ENCODE data around the gene DNAJC13.
"Not testable (repeated sequence)": the region's sequence is repeated elsewhere in the genome, so short reads cannot be mapped to it uniquely, and the experiment has no call there.

Gene DNAJC13

DNA sequence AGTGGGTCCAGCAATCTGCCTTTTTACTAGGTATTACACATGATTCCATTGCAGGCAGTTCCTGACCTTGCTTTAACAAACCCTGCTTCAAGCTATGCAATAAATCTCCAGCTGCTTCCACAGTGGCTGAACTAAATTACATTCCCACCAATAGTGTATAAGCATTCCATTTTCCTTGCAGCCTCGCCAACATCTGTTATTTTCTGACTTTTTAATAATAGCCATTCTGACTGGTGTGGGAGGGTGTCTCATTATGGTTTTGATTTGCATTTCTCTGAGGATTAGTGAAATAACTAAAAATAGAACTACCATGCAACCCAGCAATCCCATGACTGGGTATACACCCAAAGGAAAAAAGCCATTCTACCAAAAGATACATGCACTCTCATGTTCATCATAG lies 36.4 kb upstream of the DNAJC13 start:
- ChIA-PET POLR2A (no interaction called here), CTCF (no interaction called here)
- TF ChIP-seq FOXA1 (IDR thresholded peaks at IDR 0.05) (no peak), SP1 (IDR thresholded peaks at IDR 0.05) (no peak), ARNT (IDR thresholded peaks at IDR 0.05) (no peak), L3MBTL2 (conservative IDR thresholded peaks at IDR 0.05) (no peak), HDGF (IDR thresholded peaks at IDR 0.05; ENCODE audit: borderline replicate concordance) (no peak), CTBP1 (IDR thresholded peaks at IDR 0.05; ENCODE audit: borderline replicate concordance) (no peak), LEF1 (IDR thresholded peaks at IDR 0.05; ENCODE audit: borderline replicate concordance) (no peak), FOXK2 (IDR thresholded peaks at IDR 0.05) (no peak), ELF4 (IDR thresholded peaks at IDR 0.05) (no peak), TARDBP (IDR thresholded peaks at IDR 0.05) (no peak), SUZ12 (IDR thresholded peaks at IDR 0.05) (no peak), NFRKB (IDR thresholded peaks at IDR 0.05) (no peak), BHLHE40 (IDR thresholded peaks at IDR 0.05; ENCODE audit: borderline replicate concordance) (no peak), FOXM1 (IDR thresholded peaks at IDR 0.05; ENCODE audit: borderline replicate concordance) (no peak), ZNF384 (IDR thresholded peaks at IDR 0.05) (no peak)
- no peak for DNase-seq (ENCODE audit: extremely low spot score)

DNA sequence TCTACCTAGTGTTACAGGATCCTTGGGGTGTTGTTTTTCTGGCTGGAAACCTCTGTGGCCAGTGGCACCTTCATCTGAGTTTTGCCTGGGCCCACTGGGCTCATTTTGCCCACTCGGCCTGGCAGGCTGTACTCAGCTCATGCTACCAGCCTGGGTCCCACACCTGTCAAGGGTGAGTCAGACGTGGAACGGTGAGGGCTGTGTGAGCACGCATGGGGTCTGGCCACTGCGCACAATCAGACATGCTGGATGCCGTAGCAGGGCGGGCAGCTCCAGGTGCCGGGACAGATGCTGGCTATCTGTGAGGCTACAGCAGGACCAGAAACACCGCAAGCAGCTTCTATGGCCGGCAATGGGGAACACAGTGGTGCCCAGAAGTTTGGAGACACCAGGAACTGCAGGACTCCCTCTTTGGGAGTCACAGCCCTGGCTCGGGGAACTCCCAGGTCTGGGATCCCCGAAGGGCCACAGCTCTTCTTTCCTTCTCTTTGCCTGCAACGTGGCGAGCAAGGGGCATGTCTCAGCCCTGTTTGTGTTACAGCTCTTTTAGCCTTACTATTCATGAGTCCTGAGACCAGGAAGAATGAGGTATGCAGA lies 35.9 kb upstream of the DNAJC13 start:
- ChIA-PET CTCF (no interaction called here), POLR2A (interaction anchor here (0.7 kb wide), 1 partner anchor 98 kb away, joined by 3 read pairs; no protein-coding TSS in a partner anchor)
- TF ChIP-seq L3MBTL2 (conservative IDR thresholded peaks at IDR 0.05) (no peak), SUZ12 (IDR thresholded peaks at IDR 0.05) (no peak), SP1 (IDR thresholded peaks at IDR 0.05) (no peak), CTBP1 (IDR thresholded peaks at IDR 0.05; ENCODE audit: borderline replicate concordance) (no peak), BHLHE40 (IDR thresholded peaks at IDR 0.05; ENCODE audit: borderline replicate concordance) (no peak), ZNF384 (IDR thresholded peaks at IDR 0.05) (no peak), FOXK2 (IDR thresholded peaks at IDR 0.05) (no peak), NFRKB (IDR thresholded peaks at IDR 0.05) (no peak), ELF4 (IDR thresholded peaks at IDR 0.05) (no peak), LEF1 (IDR thresholded peaks at IDR 0.05; ENCODE audit: borderline replicate concordance) (no peak), TARDBP (IDR thresholded peaks at IDR 0.05) (no peak), ARNT (IDR thresholded peaks at IDR 0.05) (no peak), FOXM1 (IDR thresholded peaks at IDR 0.05; ENCODE audit: borderline replicate concordance) (no peak), FOXA1 (IDR thresholded peaks at IDR 0.05) (no peak)
- TF ChIP-seq, protein P1, sequence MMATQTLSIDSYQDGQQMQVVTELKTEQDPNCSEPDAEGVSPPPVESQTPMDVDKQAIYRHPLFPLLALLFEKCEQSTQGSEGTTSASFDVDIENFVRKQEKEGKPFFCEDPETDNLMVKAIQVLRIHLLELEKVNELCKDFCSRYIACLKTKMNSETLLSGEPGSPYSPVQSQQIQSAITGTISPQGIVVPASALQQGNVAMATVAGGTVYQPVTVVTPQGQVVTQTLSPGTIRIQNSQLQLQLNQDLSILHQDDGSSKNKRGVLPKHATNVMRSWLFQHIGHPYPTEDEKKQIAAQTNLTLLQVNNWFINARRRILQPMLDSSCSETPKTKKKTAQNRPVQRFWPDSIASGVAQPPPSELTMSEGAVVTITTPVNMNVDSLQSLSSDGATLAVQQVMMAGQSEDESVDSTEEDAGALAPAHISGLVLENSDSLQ (IDR thresholded peaks at IDR 0.05) = no peak
- DNase-seq (ENCODE audit: extremely low spot score) = no peak

DNA sequence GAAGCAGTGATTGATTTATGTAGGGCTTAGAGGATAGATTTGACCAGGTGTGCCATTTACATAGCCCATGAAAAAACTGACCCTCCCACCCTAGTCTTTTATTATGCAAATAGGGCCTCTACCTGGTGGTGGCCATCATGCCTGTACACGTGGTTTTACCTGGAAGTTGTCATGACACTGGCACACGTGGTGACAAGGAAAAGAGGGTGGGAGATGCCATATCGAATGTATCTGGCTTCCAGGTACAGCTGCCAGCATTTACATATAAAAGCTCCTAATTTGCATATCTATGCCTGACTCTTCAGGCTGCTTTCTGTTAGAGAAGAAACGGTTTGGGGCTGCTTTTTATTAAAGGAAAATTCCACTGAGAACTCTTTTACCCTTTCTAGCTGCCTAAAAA lies 35.0 kb upstream of the DNAJC13 start:
- ChIA-PET POLR2A (interaction anchor here (0.7 kb wide), 1 partner anchor 99 kb away, joined by 3 read pairs; no protein-coding TSS in a partner anchor), CTCF (no interaction called here)
- no peak for DNase-seq (ENCODE audit: extremely low spot score)
- TF ChIP-seq NFRKB (IDR thresholded peaks at IDR 0.05) (no peak), FOXM1 (IDR thresholded peaks at IDR 0.05; ENCODE audit: borderline replicate concordance) (no peak), LEF1 (IDR thresholded peaks at IDR 0.05; ENCODE audit: borderline replicate concordance) (no peak), FOXA1 (IDR thresholded peaks at IDR 0.05) (no peak), SP1 (IDR thresholded peaks at IDR 0.05) (no peak), ARNT (IDR thresholded peaks at IDR 0.05) (no peak), L3MBTL2 (conservative IDR thresholded peaks at IDR 0.05) (no peak), FOXK2 (IDR thresholded peaks at IDR 0.05) (no peak), ELF4 (IDR thresholded peaks at IDR 0.05) (no peak), HDGF (IDR thresholded peaks at IDR 0.05; ENCODE audit: borderline replicate concordance) (no peak), CTBP1 (IDR thresholded peaks at IDR 0.05; ENCODE audit: borderline replicate concordance) (no peak), TARDBP (IDR thresholded peaks at IDR 0.05) (no peak)
- TF ChIP-seq, protein P1 (IDR thresholded peaks at IDR 0.05) = no peak

DNA sequence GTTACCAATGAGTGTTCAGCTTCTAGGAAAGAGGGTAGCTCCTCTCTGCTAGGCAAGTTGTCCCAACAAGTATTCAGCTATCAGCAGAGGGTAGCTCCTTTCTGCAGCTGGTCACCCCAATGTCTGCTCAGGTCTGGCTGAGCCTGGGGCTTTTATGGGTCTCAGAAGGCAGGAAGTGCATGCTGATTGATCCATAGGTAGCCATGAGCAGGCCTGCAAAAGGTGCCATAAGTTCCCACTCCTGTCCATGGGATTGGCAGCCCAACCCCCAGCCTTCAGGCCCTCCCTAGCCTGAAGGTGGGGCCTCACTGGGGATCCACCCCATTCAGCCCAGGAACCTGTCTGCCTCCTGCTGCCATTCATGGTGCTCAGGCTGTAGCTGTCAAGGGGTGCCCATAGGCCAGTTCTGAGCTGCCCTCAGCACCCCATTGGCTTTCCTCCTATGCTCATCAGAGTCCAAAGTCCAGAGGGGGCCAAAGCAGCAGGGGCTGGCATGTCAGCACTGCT lies 34.6 kb upstream of the DNAJC13 start:
- no peak for DNase-seq (ENCODE audit: extremely low spot score)
- ChIA-PET POLR2A (no interaction called here), CTCF (no interaction called here)

DNA sequence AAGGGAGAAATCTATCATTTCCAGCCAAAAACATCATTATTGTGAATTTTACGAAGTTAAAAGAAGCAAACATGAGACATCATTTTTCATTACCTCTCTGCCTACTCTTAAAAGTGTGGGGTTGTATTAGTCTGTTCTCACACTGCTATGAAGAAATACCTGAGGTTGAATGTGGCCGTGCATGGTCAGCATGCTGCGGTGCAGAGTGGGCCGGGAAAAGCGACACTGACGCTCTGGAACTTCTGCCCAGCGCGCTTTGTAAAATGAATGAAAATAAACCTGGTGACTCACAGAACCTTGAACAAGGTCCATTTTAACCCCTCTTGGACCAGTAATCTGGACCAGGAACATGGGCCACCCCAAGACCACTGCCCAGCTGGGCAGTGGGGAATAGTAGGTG lies 31.0 kb upstream of the DNAJC13 start:
- ChIA-PET CTCF (no interaction called here), POLR2A (no interaction called here)
- no peak for DNase-seq (ENCODE audit: extremely low spot score)
- TF ChIP-seq LEF1 (IDR thresholded peaks at IDR 0.05; ENCODE audit: borderline replicate concordance) (no peak), ELF4 (IDR thresholded peaks at IDR 0.05) (no peak), NFRKB (IDR thresholded peaks at IDR 0.05) (no peak), ARNT (IDR thresholded peaks at IDR 0.05) (no peak), SUZ12 (IDR thresholded peaks at IDR 0.05) (no peak), FOXM1 (IDR thresholded peaks at IDR 0.05; ENCODE audit: borderline replicate concordance) (no peak), SP1 (IDR thresholded peaks at IDR 0.05) (no peak), L3MBTL2 (conservative IDR thresholded peaks at IDR 0.05) (no peak), FOXK2 (IDR thresholded peaks at IDR 0.05) (no peak), TARDBP (IDR thresholded peaks at IDR 0.05) (no peak), ZNF384 (IDR thresholded peaks at IDR 0.05) (no peak), CTBP1 (IDR thresholded peaks at IDR 0.05; ENCODE audit: borderline replicate concordance) (no peak), HDGF (IDR thresholded peaks at IDR 0.05; ENCODE audit: borderline replicate concordance) (no peak), FOXA1 (IDR thresholded peaks at IDR 0.05) (no peak), BHLHE40 (IDR thresholded peaks at IDR 0.05; ENCODE audit: borderline replicate concordance) (no peak)
- TF ChIP-seq, protein P1 (IDR thresholded peaks at IDR 0.05) = no peak

More for the DNA sequence above, 34.6 kb upstream of the DNAJC13 start:
- TF ChIP-seq FOXA1 (IDR thresholded peaks at IDR 0.05) (no peak), L3MBTL2 (conservative IDR thresholded peaks at IDR 0.05) (no peak), BHLHE40 (IDR thresholded peaks at IDR 0.05; ENCODE audit: borderline replicate concordance) (no peak), ELF4 (IDR thresholded peaks at IDR 0.05) (no peak), LEF1 (IDR thresholded peaks at IDR 0.05; ENCODE audit: borderline replicate concordance) (no peak), TARDBP (IDR thresholded peaks at IDR 0.05) (no peak), SUZ12 (IDR thresholded peaks at IDR 0.05) (no peak), ARNT (IDR thresholded peaks at IDR 0.05) (no peak), HDGF (IDR thresholded peaks at IDR 0.05; ENCODE audit: borderline replicate concordance) (no peak), CTBP1 (IDR thresholded peaks at IDR 0.05; ENCODE audit: borderline replicate concordance) (no peak), FOXM1 (IDR thresholded peaks at IDR 0.05; ENCODE audit: borderline replicate concordance) (no peak), NFRKB (IDR thresholded peaks at IDR 0.05) (no peak), ZNF384 (IDR thresholded peaks at IDR 0.05) (no peak), FOXK2 (IDR thresholded peaks at IDR 0.05) (no peak), SP1 (IDR thresholded peaks at IDR 0.05) (no peak)
- TF ChIP-seq, protein P1 (IDR thresholded peaks at IDR 0.05) = no peak

DNA sequence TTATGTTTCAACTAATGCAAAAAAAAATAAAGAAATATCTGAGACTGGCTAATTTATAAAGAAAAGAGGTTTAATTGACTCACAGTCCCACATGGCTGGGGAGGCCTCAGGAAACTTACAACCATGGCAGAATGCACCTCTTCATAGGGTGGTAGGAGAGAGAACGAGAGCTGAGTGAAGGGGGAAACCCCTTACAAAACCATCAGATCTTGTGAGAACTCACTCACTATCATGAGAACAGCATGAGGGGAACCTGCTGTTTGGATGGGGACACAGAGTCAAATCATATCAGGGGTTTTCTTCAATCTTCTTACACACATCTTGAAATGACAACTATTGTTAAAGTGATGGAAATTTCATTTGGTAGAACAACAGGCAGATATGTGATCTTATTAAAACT lies 24.6 kb upstream of the DNAJC13 start:
- CTCF ChIA-PET = interaction anchor here (0.7 kb wide), 1 partner anchor 189 kb away, joined by 3 read pairs; no protein-coding TSS in a partner anchor
- POLR2A ChIA-PET; DNase-seq (ENCODE audit: extremely low spot score): not testable (repeated sequence)

Data from HEK293T (cell line).